Measurements from ENCODE around the gene DNAJC10. TPM values are rescaled to one million over a fixed set of nuclear protein-coding genes. Genes with fewer than 3 reads are reported as not detected.

DNAJC10 gene
- total and polyA plus RNA-seq, 9 of the 15 experiments (the other 6 are each of a cell fraction or from before 2014, with no cell fraction given): 9.8 to 77.7 (median 57.3) TPM

GRCh38 chr2:182761903-182762302 lies 45.8 kb downstream of the DNAJC10 start (continued):
- TF ChIP-seq ZNF75A (CRISPR knock-in tag; IDR thresholded peaks at IDR 0.05): no peak
- no peak for TF ChIP-seq ZNF431 (CRISPR knock-in tag; IDR thresholded peaks at IDR 0.05)
- TF ChIP-seq SREBF1 (IDR thresholded peaks at IDR 0.05; ENCODE audit: borderline replicate concordance, low read depth, low read length): no peak

DNA sequence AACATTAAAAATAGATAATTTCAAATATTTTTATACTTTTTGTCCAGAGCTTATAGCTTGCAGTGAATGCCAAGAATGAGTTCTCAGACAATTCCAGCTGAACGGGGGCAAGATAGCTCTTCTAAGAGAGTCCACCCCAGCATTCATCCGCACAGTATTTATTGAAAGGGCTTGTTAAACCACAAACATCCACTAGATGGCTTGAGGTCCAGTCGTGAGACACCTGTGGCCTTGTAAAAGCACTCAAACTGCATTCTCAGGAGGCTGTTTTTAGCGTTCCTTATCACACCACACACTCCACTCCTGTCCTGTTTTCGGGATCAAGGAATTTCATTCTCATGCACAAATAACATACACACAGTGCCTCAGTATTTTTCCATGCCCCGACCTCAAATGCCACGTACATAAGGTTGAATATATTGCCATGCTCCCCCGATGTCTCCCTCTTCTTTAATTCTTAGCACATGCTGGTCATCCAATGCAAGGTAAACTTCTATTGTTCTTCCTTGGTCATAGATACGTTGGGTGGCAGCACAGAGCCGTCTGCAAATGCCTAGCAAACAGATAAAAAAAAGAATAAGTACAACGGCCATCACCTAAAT lies 47.4 kb downstream of the DNAJC10 start:
- whole genome bisulfite sequencing (ENCODE audit: insufficient coverage, low coverage, missing lambda C conversion rate): 53% methylated on average over 11 of the region's 11 CpGs
- TF ChIP-seq RAD21 (CRISPR knock-in tag; conservative IDR thresholded peaks at IDR 0.05 in 1 of 2, IDR thresholded peaks at IDR 0.05 in 1 of 2): peak; percentile 42 to 67
- TF ChIP-seq ZNF780A (CRISPR knock-in tag; IDR thresholded peaks at IDR 0.05): no peak
- 0 out of 2 replicates have a peak, but pooled peaks have one; percentile 39 for TF ChIP-seq E2F5 (CRISPR knock-in tag; IDR thresholded peaks at IDR 0.05)
- TF ChIP-seq RNF2 (IDR thresholded peaks at IDR 0.05): no peak
- no peak for TF ChIP-seq ZNF695 (CRISPR knock-in tag; IDR thresholded peaks at IDR 0.05)
- TF ChIP-seq, protein P1, sequence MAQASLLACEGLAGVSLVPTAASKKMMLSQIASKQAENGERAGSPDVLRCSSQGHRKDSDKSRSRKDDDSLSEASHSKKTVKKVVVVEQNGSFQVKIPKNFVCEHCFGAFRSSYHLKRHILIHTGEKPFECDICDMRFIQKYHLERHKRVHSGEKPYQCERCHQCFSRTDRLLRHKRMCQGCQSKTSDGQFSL (CRISPR knock-in tag; IDR thresholded peaks at IDR 0.05): 0 out of 2 replicates have a peak, but pooled peaks have one; percentile 20
- TF ChIP-seq, protein P1 (tag; IDR thresholded peaks at IDR 0.05): 0 out of 4 replicates have a peak, but pooled peaks of 1 of the 2 experiments have one; percentile 27
- TF ChIP-seq, protein P2, sequence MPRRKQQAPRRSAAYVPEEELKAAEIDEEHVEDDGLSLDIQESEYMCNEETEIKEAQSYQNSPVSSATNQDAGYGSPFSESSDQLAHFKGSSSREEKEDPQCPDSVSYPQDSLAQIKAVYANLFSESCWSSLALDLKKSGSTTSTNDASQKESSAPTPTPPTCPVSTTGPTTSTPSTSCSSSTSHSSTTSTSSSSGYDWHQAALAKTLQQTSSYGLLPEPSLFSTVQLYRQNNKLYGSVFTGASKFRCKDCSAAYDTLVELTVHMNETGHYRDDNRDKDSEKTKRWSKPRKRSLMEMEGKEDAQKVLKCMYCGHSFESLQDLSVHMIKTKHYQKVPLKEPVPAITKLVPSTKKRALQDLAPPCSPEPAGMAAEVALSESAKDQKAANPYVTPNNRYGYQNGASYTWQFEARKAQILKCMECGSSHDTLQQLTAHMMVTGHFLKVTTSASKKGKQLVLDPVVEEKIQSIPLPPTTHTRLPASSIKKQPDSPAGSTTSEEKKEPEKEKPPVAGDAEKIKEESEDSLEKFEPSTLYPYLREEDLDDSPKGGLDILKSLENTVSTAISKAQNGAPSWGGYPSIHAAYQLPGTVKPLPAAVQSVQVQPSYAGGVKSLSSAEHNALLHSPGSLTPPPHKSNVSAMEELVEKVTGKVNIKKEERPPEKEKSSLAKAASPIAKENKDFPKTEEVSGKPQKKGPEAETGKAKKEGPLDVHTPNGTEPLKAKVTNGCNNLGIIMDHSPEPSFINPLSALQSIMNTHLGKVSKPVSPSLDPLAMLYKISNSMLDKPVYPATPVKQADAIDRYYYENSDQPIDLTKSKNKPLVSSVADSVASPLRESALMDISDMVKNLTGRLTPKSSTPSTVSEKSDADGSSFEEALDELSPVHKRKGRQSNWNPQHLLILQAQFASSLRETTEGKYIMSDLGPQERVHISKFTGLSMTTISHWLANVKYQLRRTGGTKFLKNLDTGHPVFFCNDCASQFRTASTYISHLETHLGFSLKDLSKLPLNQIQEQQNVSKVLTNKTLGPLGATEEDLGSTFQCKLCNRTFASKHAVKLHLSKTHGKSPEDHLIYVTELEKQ (CRISPR knock-in tag; IDR thresholded peaks at IDR 0.05): no peak
- TF ChIP-seq SMC3 (conservative IDR thresholded peaks at IDR 0.05; ENCODE audit: insufficient read depth, low read depth, low read length): 0 out of 2 replicates have a peak, but pooled peaks have one; percentile 9

More for the DNA sequence above, 47.4 kb downstream of the DNAJC10 start:
- intact Hi-C loops (cut with micrococcal nuclease) (loop anchor here (5.0 to 10.0 kb wide), 3 partner anchors 219 to 579 kb away; no protein-coding TSS in a partner anchor), in situ Hi-C loops (cut with MboI) (loop anchor here (10.0 kb wide), 1 partner anchor 221 kb away; no protein-coding TSS in a partner anchor)
- Histone ChIP-seq H3K79me2 (ENCODE audit: control insufficient read depth, insufficient read depth, low read length) (no peaks in the 10 kb centered on the region), H3K4me3 (no peak overlapping the region), H3K27me3 (ENCODE audit: control insufficient read depth in 2 of 2, insufficient read depth in 2 of 2, low read length in 2 of 2) (no peaks in the 10 kb centered on the region), H3K36me3 (ENCODE audit: control insufficient read depth, insufficient read depth, low read length) (peaks cover 83% of the 10 kb centered on the region), H3K9me3 (replicated peaks; ENCODE audit: control insufficient read depth, insufficient read depth, low read depth, low read length) (no peaks in the 10 kb centered on the region), H2AFZ (ENCODE audit: low read depth, low read length) (no peak overlapping the region), H3K27ac (ENCODE audit: extremely low read depth, low read depth, low read length) (no peak overlapping the region), H3K9me1 (ENCODE audit: control insufficient read depth, insufficient read depth, low read length) (no peaks in the 10 kb centered on the region), H4K20me1 (replicated peaks; ENCODE audit: control insufficient read depth, insufficient read depth, low read length) (no peaks in the 10 kb centered on the region), H3K4me1 (replicated peaks in 1 of 2; ENCODE audit: control insufficient read depth in 2 of 2, insufficient read depth in 2 of 2, low read length in 2 of 2) (no peaks in the 10 kb centered on the region), H3K9ac (ENCODE audit: insufficient read depth in 1 of 2, low read depth in 2 of 2, low read length in 2 of 2) (no peak overlapping the region), H3K4me2 (ENCODE audit: insufficient read depth, low read length) (no peak overlapping the region)
- ChIA-PET CTCF (ENCODE audit: low intra/inter-chr PET ratio) (interaction anchor here (0.7 to 2.5 kb wide), 2 partner anchors 204 to 217 kb away, joined by 3 to 10 read pairs; no protein-coding TSS in a partner anchor), POLR2A (interaction anchor here (0.6 to 1.0 kb wide), 2 partner anchors 33 to 56 kb away, joined by 3 to 4 read pairs; no protein-coding TSS in a partner anchor)
- DNase-seq (ENCODE audit: extremely low read depth in 1 of 4, low spot score in 3 of 4): peak; percentile 23 to 68 (median 30)
- FAIRE-seq: no peak
- no TSS peak for BruUV-seq (replicated peaks)
- peak; percentile 87 for ATAC-seq
